ENCODE measurements around the gene GAS7. TPM values are rescaled to one million over a fixed set of nuclear protein-coding genes. Genes with fewer than 3 reads are reported as not detected.

Gene GAS7
- total RNA-seq, 1 experiment from 2014 or later = 12.3 TPM

DNA sequence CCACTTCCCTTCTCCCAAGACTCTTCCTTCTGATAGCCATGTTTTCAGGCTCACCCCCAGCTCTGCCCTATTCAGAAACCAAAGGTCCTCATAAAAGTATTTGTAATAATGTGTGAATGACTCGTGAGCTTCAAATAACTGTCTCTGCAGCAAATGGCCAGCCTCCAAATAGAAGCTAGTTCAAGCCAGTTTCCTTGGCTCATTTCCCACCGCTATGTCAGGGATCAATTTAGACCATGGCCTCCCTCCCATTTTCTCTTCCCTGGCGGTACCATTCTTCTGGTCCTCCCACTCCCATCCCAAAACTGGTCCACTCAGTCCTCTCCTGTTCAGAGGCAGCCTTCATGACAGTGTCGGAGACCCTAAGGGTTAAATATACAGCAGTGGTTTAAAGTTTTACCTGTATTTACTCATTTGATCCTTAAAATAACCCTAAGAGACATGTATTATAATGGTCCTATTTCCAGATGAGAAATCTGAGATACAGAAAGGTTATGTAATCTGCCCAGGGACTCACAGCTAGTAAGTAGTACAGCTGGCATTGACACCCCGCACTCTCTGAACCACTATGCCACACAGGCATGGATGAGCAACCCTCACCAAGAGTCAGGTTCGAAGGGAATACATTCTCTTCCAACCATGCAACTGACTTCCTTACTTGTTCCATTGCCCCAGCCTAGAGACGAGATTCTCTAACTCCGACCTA, 42.9 kb downstream of the GAS7 start (continued):
- TF ChIP-seq, protein P1, sequence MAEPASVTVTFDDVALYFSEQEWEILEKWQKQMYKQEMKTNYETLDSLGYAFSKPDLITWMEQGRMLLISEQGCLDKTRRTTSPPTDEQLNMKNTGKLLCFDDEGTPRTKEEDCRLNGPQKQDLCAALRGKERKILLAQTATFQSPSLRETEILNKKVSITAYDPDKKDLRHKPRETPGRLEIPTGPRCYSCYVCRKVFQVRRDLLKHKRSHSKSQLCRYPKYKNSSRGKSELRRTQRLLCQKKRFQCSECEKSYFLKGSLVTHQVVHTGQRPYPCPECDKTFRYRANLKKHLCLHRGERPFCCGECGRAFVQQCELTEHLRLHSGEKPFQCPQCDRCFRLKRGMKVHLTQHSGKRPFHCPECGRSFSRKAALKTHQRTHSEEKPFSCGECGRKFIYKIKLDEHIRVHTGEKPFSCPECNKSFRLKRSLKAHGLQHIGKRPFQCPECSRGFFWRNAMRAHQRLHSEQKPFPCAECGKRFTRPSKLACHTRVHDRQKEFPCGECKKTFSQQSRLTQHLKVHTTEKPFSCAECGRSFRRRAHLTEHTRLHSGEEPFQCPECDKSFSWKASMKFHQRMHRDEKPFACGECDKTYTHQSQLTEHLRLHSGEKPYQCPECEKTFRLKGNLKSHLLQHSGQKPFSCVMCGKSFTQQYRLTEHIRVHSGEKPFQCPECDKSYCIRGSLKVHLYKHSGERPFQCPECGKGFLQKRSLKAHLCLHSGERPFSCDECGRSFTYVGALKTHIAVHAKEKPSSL (CRISPR knock-in tag; conservative IDR thresholded peaks at IDR 0.05) = no peak

DNA sequence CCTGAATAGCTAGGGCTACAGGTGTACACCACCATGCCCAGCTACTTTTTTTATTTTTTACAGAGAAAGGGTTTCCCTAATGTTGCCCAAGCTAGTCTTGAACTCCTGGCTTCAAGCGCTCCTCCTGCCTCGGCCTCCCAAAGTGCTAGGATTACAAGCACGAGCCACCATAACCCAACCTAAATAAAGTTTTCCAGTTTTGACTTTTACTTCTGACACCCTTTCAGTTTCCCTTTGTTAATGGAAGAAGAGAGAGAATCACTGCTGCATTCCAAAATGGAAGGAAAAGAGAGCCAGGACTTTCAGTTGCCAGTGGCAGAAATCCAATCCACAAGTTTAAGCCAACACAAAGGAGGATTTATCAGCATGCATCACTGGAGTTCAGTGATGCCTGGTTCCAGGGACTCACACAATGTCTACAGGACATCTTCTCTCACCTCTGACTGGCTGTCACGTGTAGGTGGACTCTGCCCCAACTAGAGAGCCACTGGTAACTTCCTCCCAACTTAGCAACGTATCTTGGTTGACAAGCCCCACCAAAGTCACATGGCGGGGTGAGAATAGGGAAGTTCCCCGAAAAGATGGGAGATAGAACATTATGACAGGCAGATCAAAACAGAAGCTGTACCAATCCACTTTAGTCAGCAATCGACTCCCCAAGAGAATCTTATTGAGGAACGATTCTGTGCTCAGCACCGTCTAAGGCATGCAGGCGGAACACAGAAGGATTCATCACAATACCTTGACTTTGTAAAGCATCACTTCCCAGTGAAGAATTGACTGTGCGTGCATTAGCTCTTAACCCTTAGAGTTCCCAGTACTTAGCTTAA, 46.5 kb downstream of the GAS7 start:
- TF ChIP-seq FOXK1 (CRISPR knock-in tag; IDR thresholded peaks at IDR 0.05) = no peak
- no peak for TF ChIP-seq ZNF232 (CRISPR knock-in tag; IDR thresholded peaks at IDR 0.05)
- POLR2A ChIA-PET = no interaction called here
- no peak overlapping the region for H3K4me3 Mint-ChIP-seq

DNA sequence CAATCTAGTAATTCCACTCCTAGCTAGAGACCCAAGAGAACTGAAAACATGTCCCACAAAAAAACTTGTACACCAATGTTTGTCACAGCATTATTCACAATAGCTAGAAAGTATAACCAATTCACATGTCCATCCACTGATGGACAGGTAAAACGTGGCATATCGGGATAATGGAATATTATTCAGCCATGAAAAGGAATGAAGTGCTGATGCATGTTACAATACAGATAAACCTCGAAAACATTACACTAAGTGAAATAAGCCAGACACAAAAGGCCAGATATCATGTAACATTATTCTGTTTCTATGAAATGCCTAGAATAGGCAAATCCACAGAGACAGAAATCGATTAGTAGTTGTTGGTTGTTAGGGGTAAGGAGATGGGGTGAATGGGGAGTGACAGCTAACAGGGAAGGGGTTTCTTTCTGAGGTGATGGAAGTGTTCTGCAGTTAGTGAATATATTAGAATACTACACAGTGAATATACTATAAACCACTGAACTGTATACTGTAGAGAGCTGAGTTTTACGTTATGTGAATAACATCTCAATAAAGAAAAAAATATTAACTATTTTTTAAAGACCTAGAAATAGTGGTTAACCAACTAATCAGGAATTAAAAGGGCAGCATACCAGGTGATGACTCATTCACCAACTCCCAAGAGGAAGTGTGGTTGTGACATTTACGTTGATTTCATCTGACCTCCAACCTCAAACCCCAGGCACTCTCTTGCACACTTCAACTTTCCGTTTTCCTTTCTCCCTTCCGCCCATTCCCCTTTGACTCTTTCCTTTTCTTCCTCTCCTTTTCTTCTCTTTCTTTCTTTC, 48.6 kb downstream of the GAS7 start:
- DNase-seq (ENCODE audit: low spot score) = no peak
- no peaks in the 10 kb centered on the region for H3K4me1 Mint-ChIP-seq
- ATAC-seq = no peak
- H3K9me3 Mint-ChIP-seq = peaks cover 6% of the 10 kb centered on the region
- CTCF ChIA-PET = no interaction called here
- H3K36me3 Mint-ChIP-seq = no peaks in the 10 kb centered on the region
- H3K27ac Mint-ChIP-seq = no peak overlapping the region; the same call in 1 of the 2 replicates
- H3K27me3 Mint-ChIP-seq (ENCODE audit: low read depth) = no peaks in the 10 kb centered on the region
- POLR2A ChIA-PET = no interaction called here
- no peak overlapping the region for H3K4me3 Mint-ChIP-seq
- TF ChIP-seq ESRRA (CRISPR knock-in tag; IDR thresholded peaks at IDR 0.05; ENCODE audit: borderline replicate concordance) (no peak), ZNF263 (CRISPR knock-in tag; IDR thresholded peaks at IDR 0.05; ENCODE audit: low read depth) (no peak), MXD4 (CRISPR knock-in tag; IDR thresholded peaks at IDR 0.05; ENCODE audit: borderline replicate concordance) (no peak), NR1H2 (CRISPR knock-in tag; IDR thresholded peaks at IDR 0.05) (no peak), ELF4 (CRISPR knock-in tag; IDR thresholded peaks at IDR 0.05; ENCODE audit: low read depth) (no peak), GABPB1 (CRISPR knock-in tag; IDR thresholded peaks at IDR 0.05) (no peak), TP53 (CRISPR knock-in tag; IDR thresholded peaks at IDR 0.05) (no peak), CREB1 (CRISPR knock-in tag; IDR thresholded peaks at IDR 0.05) (no peak), ZNF396 (CRISPR knock-in tag; IDR thresholded peaks at IDR 0.05; ENCODE audit: borderline replicate concordance) (no peak), ZNF317 (CRISPR knock-in tag; IDR thresholded peaks at IDR 0.05; ENCODE audit: borderline replicate concordance, low read depth) (no peak)
- TF ChIP-seq, protein P2, sequence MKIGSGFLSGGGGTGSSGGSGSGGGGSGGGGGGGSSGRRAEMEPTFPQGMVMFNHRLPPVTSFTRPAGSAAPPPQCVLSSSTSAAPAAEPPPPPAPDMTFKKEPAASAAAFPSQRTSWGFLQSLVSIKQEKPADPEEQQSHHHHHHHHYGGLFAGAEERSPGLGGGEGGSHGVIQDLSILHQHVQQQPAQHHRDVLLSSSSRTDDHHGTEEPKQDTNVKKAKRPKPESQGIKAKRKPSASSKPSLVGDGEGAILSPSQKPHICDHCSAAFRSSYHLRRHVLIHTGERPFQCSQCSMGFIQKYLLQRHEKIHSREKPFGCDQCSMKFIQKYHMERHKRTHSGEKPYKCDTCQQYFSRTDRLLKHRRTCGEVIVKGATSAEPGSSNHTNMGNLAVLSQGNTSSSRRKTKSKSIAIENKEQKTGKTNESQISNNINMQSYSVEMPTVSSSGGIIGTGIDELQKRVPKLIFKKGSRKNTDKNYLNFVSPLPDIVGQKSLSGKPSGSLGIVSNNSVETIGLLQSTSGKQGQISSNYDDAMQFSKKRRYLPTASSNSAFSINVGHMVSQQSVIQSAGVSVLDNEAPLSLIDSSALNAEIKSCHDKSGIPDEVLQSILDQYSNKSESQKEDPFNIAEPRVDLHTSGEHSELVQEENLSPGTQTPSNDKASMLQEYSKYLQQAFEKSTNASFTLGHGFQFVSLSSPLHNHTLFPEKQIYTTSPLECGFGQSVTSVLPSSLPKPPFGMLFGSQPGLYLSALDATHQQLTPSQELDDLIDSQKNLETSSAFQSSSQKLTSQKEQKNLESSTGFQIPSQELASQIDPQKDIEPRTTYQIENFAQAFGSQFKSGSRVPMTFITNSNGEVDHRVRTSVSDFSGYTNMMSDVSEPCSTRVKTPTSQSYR (CRISPR knock-in tag; IDR thresholded peaks at IDR 0.05) = no peak
- TF ChIP-seq, protein P3, sequence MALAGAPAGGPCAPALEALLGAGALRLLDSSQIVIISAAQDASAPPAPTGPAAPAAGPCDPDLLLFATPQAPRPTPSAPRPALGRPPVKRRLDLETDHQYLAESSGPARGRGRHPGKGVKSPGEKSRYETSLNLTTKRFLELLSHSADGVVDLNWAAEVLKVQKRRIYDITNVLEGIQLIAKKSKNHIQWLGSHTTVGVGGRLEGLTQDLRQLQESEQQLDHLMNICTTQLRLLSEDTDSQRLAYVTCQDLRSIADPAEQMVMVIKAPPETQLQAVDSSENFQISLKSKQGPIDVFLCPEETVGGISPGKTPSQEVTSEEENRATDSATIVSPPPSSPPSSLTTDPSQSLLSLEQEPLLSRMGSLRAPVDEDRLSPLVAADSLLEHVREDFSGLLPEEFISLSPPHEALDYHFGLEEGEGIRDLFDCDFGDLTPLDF (CRISPR knock-in tag; IDR thresholded peaks at IDR 0.05) = no peak
- TF ChIP-seq, protein P4, sequence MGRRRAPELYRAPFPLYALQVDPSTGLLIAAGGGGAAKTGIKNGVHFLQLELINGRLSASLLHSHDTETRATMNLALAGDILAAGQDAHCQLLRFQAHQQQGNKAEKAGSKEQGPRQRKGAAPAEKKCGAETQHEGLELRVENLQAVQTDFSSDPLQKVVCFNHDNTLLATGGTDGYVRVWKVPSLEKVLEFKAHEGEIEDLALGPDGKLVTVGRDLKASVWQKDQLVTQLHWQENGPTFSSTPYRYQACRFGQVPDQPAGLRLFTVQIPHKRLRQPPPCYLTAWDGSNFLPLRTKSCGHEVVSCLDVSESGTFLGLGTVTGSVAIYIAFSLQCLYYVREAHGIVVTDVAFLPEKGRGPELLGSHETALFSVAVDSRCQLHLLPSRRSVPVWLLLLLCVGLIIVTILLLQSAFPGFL (CRISPR knock-in tag; IDR thresholded peaks at IDR 0.05; ENCODE audit: borderline replicate concordance) = no peak
- TF ChIP-seq, protein P5, sequence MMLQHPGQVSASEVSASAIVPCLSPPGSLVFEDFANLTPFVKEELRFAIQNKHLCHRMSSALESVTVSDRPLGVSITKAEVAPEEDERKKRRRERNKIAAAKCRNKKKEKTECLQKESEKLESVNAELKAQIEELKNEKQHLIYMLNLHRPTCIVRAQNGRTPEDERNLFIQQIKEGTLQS (CRISPR knock-in tag; conservative IDR thresholded peaks at IDR 0.05) = no peak
- TF ChIP-seq, protein P6, sequence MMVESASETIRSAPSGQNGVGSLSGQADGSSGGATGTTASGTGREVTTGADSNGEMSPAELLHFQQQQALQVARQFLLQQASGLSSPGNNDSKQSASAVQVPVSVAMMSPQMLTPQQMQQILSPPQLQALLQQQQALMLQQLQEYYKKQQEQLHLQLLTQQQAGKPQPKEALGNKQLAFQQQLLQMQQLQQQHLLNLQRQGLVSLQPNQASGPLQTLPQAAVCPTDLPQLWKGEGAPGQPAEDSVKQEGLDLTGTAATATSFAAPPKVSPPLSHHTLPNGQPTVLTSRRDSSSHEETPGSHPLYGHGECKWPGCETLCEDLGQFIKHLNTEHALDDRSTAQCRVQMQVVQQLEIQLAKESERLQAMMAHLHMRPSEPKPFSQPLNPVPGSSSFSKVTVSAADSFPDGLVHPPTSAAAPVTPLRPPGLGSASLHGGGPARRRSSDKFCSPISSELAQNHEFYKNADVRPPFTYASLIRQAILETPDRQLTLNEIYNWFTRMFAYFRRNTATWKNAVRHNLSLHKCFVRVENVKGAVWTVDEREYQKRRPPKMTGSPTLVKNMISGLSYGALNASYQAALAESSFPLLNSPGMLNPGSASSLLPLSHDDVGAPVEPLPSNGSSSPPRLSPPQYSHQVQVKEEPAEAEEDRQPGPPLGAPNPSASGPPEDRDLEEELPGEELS (CRISPR knock-in tag; IDR thresholded peaks at IDR 0.05) = no peak

More for the DNA sequence above, 46.5 kb downstream of the GAS7 start:
- Mint-ChIP-seq H3K36me3 (no peaks in the 10 kb centered on the region), H3K27me3 (ENCODE audit: low read depth) (no peaks in the 10 kb centered on the region), H3K27ac (no peak overlapping the region), H3K9me3 (peaks cover 6% of the 10 kb centered on the region), H3K4me1 (no peaks in the 10 kb centered on the region)
- no peak for DNase-seq (ENCODE audit: low spot score)
- CTCF ChIA-PET = interaction anchor here (0.9 kb wide), 1 partner anchor 75 kb away, joined by 3 read pairs; no protein-coding TSS in a partner anchor
- ATAC-seq = no peak

Data from WTC11 (cell line).